ENCODE measurements around the gene ADPRM. TPM values are rescaled to one million over a fixed set of nuclear protein-coding genes. Genes with fewer than 3 reads are reported as not detected.
"Not testable (repeated sequence)": the region's sequence is repeated elsewhere in the genome, so short reads cannot be mapped to it uniquely, and the experiment has no call there.

ADPRM gene
- total and polyA plus RNA-seq, 7 experiments from 2014 or later: 16.4 to 120 (median 70.4) TPM

DNA sequence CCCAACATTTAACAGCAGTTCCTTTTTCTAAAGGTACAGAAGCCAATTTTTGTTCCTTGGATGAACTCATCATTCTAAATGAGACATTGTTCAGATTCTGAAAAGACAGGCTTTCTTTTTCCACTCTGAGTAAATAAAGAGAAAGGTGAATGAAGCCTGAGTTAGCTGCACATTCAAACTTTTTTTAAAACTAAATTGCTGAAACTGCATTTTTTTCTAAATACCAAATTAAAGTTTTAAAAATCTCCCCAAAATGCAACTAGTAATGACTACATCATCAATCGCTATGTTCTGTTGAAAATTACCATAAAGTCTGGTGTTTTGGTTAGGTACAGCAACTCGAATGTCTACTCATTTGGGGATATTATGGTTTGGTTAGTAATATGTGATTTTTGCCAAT, 9.9 kb upstream of the ADPRM start:
- Mint-ChIP-seq H3K4me3 (no peak overlapping the region), H3K27ac (no peak overlapping the region), H3K27me3 (no peaks in the 10 kb centered on the region), H3K4me1 (peaks cover 19 to 42% (median 35%) of the 10 kb centered on the region in 7 donors), H3K36me3 (peaks cover 16 to 70% (median 53%) of the 10 kb centered on the region in 5 donors), H3K9me3 (no peaks in the 10 kb centered on the region)
- CTCF ChIA-PET: no interaction called here
- ATAC-seq: no peak
- Histone ChIP-seq H3K36me3 (ENCODE audit: control insufficient read depth in 2 of 3, insufficient read depth in 3 of 3, low read length in 3 of 3) (peaks cover 0 to 55% (median 8%) of the 10 kb centered on the region in 3 experiments), H3K4me1 (ENCODE audit: control insufficient read depth in 2 of 2, insufficient read depth in 2 of 2, low read length in 2 of 2) (peaks cover 0 to 4% of the 10 kb centered on the region in 2 donors), H3K9me3 (ENCODE audit: control insufficient read depth in 2 of 3, low read length in 3 of 3) (no peaks in the 10 kb centered on the region), H3K27ac (ENCODE audit: low read depth, low read length) (no peak overlapping the region), H3K4me3 (ENCODE audit: low read length) (no peak overlapping the region), H3K27me3 (ENCODE audit: control insufficient read depth in 2 of 2, insufficient read depth in 2 of 2, low read length in 2 of 2) (no peaks in the 10 kb centered on the region)
- intact Hi-C loops (cut with micrococcal nuclease): no loop called here
- POLR2A ChIA-PET: interaction anchor here (1.2 to 2.7 kb wide), 2 partner anchors 9 to 12 kb away, joined by 3 to 10 read pairs; no protein-coding TSS in a partner anchor
- DNase-seq: no peak

DNA sequence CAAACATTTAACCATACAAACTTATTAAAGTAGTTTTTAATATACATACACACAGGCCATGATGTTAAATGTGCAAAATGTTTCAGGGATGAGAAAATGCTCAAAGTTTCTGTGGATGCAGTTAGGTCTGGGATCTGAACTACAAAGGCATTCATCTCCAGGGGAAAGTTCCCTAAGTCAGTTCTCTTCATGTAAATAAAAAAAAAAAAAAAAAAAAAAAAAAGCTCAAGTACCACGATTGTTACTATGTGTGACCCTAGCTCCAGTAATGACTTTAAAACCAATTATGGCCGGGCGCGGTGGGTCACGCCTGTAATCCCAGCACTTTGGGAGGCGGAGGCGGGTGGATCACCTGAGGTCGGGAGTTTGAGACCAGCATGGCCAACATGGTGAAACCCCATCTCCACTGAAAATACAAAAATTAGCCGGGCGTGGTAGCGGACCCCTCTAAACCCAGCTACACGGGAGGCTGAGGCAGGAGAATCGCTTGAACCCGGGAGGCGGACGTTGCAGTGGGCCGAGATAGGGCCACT, 1.5 kb upstream of the ADPRM start:
- peak overlapping the region; percentile 41 to 100 (median 92) for H3K4me3 Mint-ChIP-seq
- H3K9me3 ChIP-seq (ENCODE audit: control insufficient read depth in 2 of 3, low read length in 3 of 3); H3K27ac ChIP-seq (ENCODE audit: low read depth, low read length); DNase-seq; H3K27me3 ChIP-seq (ENCODE audit: control insufficient read depth in 2 of 2, insufficient read depth in 2 of 2, low read length in 2 of 2); ATAC-seq; H3K4me3 ChIP-seq (ENCODE audit: low read length); H3K9me3 Mint-ChIP-seq; H3K27me3 Mint-ChIP-seq: not testable (repeated sequence)
- peaks cover 31 to 72% (median 58%) of the 10 kb centered on the region in 7 donors for H3K4me1 Mint-ChIP-seq
- intact Hi-C loops (cut with micrococcal nuclease): loop anchor here (2.0 to 10.0 kb wide), 4 partner anchors 35 to 1299 kb away; partner anchors contain the start of genes CFAP52 (in 1 of the 2), STX8 (in 1 of the 2), TMEM220 (in 1 of the 2) and ZNF18 (in 1 of the 2)
- CTCF ChIA-PET: interaction anchor here (0.6 to 1.9 kb wide), 4 partner anchors 12 to 149 kb away, joined by 3 to 5 read pairs (median 4); no protein-coding TSS in a partner anchor
- peak overlapping the region in 3 of 9 donors; percentile 90 to 99 (median 96) for H3K27ac Mint-ChIP-seq
- peaks cover 0 to 40% (median 7%) of the 10 kb centered on the region in 3 experiments for H3K36me3 ChIP-seq (ENCODE audit: control insufficient read depth in 2 of 3, insufficient read depth in 3 of 3, low read length in 3 of 3)
- H3K4me1 ChIP-seq (ENCODE audit: control insufficient read depth in 2 of 2, insufficient read depth in 2 of 2, low read length in 2 of 2): peaks cover 17 to 32% of the 10 kb centered on the region in 2 donors
- POLR2A ChIA-PET: interaction anchor here (0.7 to 1.9 kb wide), 5 partner anchors 9 to 143 kb away, joined by 3 to 10 read pairs (median 3); no protein-coding TSS in a partner anchor
- H3K36me3 Mint-ChIP-seq: peaks cover 4 to 36% (median 29%) of the 10 kb centered on the region in 5 donors

DNA sequence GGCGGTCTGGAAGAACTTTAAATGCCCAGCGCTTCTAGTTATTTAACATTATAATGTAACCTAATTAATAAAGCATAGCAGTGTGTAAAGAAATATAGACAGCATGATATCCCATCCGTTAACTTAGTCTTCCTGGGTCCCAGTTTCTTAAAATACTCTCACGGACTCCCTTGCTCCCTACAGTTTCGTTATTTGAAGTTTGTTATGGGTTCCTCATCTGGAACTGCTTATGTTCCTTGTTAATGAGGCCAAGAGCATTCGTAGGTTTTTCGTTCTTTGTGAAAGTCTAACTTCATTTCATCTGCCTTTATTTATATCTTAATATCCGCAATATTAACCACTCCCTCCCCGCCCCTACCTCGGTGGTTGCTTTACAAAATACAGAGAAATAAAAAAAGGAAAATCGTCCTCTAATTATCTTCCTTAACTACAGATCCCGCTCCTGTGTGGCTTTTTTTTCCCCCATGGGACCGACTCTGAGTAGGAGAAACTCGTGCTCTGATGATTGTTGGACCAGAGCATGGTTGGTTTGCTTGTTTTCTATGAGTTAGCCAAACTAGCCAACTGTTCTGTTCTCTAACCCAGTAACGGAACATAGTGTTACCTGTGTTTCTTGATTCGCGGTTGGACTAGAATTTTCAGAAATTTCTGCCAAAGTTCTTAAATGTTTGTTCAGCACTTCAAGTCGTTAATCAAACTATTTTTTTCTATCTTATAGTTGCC, 863 bp downstream of the ADPRM start:
- Histone ChIP-seq H3K4me1 (ENCODE audit: control insufficient read depth in 2 of 2, insufficient read depth in 2 of 2, low read length in 2 of 2) (peaks cover 25 to 45% of the 10 kb centered on the region in 2 donors), H3K36me3 (ENCODE audit: control insufficient read depth in 2 of 3, insufficient read depth in 3 of 3, low read length in 3 of 3) (peaks cover 0 to 19% (median 0%) of the 10 kb centered on the region in 3 experiments), H3K27me3 (ENCODE audit: control insufficient read depth in 2 of 2, insufficient read depth in 2 of 2, low read length in 2 of 2) (no peaks in the 10 kb centered on the region), H3K27ac (ENCODE audit: low read depth, low read length) (peak overlapping the region; percentile 97), H3K4me3 (ENCODE audit: low read length) (peak overlapping the region; percentile 95), H3K9me3 (ENCODE audit: control insufficient read depth in 2 of 3, low read length in 3 of 3) (no peaks in the 10 kb centered on the region)
- peak overlapping the region; percentile 83 to 100 (median 95) for H3K4me3 Mint-ChIP-seq
- peaks cover 36 to 77% (median 63%) of the 10 kb centered on the region in 7 donors for H3K4me1 Mint-ChIP-seq
- ChIA-PET CTCF (no interaction called here), POLR2A (interaction anchor here (1.1 to 2.0 kb wide), 3 partner anchors 12 to 1299 kb away, joined by 3 to 11 read pairs (median 8); partner anchors contain the start of gene ZNF18)
- intact Hi-C loops (cut with micrococcal nuclease): loop anchor here (5.0 to 10.0 kb wide), 3 partner anchors 51 to 1297 kb away; partner anchors contain the start of genes CFAP52 (in 1 of the 2), STX8 (in 1 of the 2) and ZNF18 (in 1 of the 2)
- ATAC-seq (no peak), DNase-seq (no peak)
- peak overlapping the region; percentile 90 to 99 (median 96) for H3K27ac Mint-ChIP-seq
- H3K27me3 Mint-ChIP-seq: no peaks in the 10 kb centered on the region
- peaks cover 3 to 23% (median 16%) of the 10 kb centered on the region in 5 donors for H3K36me3 Mint-ChIP-seq
- no peaks in the 10 kb centered on the region for H3K9me3 Mint-ChIP-seq

DNA sequence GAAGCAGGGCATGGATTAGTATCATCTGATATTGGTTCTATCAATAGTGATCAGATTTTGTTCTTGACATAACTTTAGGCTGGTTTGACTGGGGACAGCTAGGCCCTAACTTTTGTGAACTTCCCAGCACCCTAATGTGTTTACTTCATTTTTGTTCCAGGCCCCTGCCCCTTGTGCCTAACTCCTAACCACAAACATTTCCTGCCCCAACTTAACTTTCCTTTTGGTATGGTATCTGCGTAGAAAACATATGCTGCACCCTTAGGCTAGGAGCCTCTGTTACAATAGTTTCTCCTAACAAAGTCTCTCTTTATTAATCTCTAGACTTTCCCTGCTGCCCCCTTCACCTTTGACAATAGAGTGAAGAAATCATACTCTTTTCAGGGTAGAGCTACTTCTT, 2.5 kb downstream of the ADPRM start:
- Histone ChIP-seq H3K4me3 (ENCODE audit: low read length) (peak overlapping the region; percentile 31), H3K27me3 (ENCODE audit: control insufficient read depth in 2 of 2, insufficient read depth in 2 of 2, low read length in 2 of 2) (no peaks in the 10 kb centered on the region), H3K4me1 (ENCODE audit: control insufficient read depth in 2 of 2, insufficient read depth in 2 of 2, low read length in 2 of 2) (peaks cover 29 to 59% of the 10 kb centered on the region in 2 donors), H3K27ac (ENCODE audit: low read depth, low read length) (peak overlapping the region; percentile 73), H3K9me3 (ENCODE audit: control insufficient read depth in 2 of 3, low read length in 3 of 3) (no peaks in the 10 kb centered on the region), H3K36me3 (ENCODE audit: control insufficient read depth in 2 of 3, insufficient read depth in 3 of 3, low read length in 3 of 3) (peaks cover 2 to 19% (median 2%) of the 10 kb centered on the region in 3 experiments)
- intact Hi-C loops (cut with micrococcal nuclease): loop anchor here (2.0 to 10.0 kb wide), 4 partner anchors 15 to 1295 kb away; partner anchors contain the start of genes CFAP52 (in 1 of the 2), STX8 (in 1 of the 2) and ZNF18 (in 1 of the 2)
- Mint-ChIP-seq H3K4me1 (peaks cover 41 to 80% (median 66%) of the 10 kb centered on the region in 7 donors), H3K27me3 (no peaks in the 10 kb centered on the region), H3K27ac (peak overlapping the region; percentile 81 to 99 (median 93)), H3K36me3 (peaks cover 4 to 16% (median 9%) of the 10 kb centered on the region in 5 donors), H3K9me3 (no peaks in the 10 kb centered on the region), H3K4me3 (peak overlapping the region; percentile 67 to 100 (median 80))
- ATAC-seq: peak; percentile 24
- ChIA-PET CTCF (interaction anchor here (0.6 to 1.3 kb wide), 4 partner anchors 18 to 145 kb away, joined by 4 to 7 read pairs (median 4); no protein-coding TSS in a partner anchor), POLR2A (interaction anchor here (0.7 to 2.1 kb wide), 12 partner anchors 8 to 1297 kb away, joined by 3 to 11 read pairs (median 3); partner anchors contain the start of genes TMEM220 and ZNF18)
- peak in 7 of 9 donors; percentile 62 to 79 (median 75) for DNase-seq

GRCh38 chr17:10702574-10702973, 5.2 kb downstream of the ADPRM start:
- Histone ChIP-seq H3K27ac (ENCODE audit: low read depth, low read length) (peak overlapping the region; percentile 63), H3K4me3 (ENCODE audit: low read length) (no peak overlapping the region), H3K9me3 (ENCODE audit: control insufficient read depth in 2 of 3, low read length in 3 of 3) (no peaks in the 10 kb centered on the region), H3K36me3 (ENCODE audit: control insufficient read depth in 2 of 3, insufficient read depth in 3 of 3, low read length in 3 of 3) (peaks cover 7 to 22% (median 13%) of the 10 kb centered on the region in 3 experiments), H3K4me1 (ENCODE audit: control insufficient read depth in 2 of 2, insufficient read depth in 2 of 2, low read length in 2 of 2) (peaks cover 29 to 64% of the 10 kb centered on the region in 2 donors), H3K27me3 (ENCODE audit: control insufficient read depth in 2 of 2, insufficient read depth in 2 of 2, low read length in 2 of 2) (no peaks in the 10 kb centered on the region)
- DNase-seq: no peak
- Mint-ChIP-seq H3K27me3 (no peaks in the 10 kb centered on the region), H3K9me3 (no peaks in the 10 kb centered on the region), H3K4me3 (peak overlapping the region; percentile 55 to 100 (median 73)), H3K27ac (peak overlapping the region; percentile 63 to 99 (median 91)), H3K36me3 (peaks cover 13 to 28% (median 22%) of the 10 kb centered on the region in 5 donors), H3K4me1 (peaks cover 35 to 84% (median 71%) of the 10 kb centered on the region in 7 donors)
- intact Hi-C loops (cut with micrococcal nuclease): no loop called here
- no peak for ATAC-seq
- ChIA-PET POLR2A (interaction anchor here (1.1 to 2.2 kb wide), 2 partner anchors 8 to 16 kb away, joined by 4 to 14 read pairs; no protein-coding TSS in a partner anchor), CTCF (no interaction called here)

DNA sequence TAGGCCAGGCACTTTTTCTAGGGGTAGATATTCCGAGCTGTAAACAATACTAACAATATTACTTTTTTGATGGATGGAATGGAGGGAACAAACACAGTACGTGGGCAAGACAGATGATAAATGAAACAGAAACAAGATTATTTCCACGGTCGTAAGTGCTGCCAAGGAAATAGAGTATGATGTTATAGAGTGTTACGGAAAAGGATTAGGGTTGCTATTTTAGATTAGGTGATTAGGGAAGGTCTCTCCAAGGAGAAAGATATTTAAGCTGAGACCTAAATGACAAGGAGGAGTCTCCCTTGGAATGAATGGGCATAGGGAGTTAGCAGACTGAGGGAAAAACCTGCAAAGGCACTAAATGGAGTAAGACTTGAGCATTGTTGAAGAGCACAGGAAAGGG, 8.3 kb downstream of the ADPRM start:
- ATAC-seq (no peak), DNase-seq (no peak)
- Histone ChIP-seq H3K4me1 (ENCODE audit: control insufficient read depth in 2 of 2, insufficient read depth in 2 of 2, low read length in 2 of 2) (peaks cover 13 to 49% of the 10 kb centered on the region in 2 donors), H3K27ac (ENCODE audit: low read depth, low read length) (peak overlapping the region; percentile 38), H3K4me3 (ENCODE audit: low read length) (no peak overlapping the region), H3K9me3 (ENCODE audit: control insufficient read depth in 2 of 3, low read length in 3 of 3) (no peaks in the 10 kb centered on the region), H3K36me3 (ENCODE audit: control insufficient read depth in 2 of 3, insufficient read depth in 3 of 3, low read length in 3 of 3) (peaks cover 7 to 48% (median 18%) of the 10 kb centered on the region in 3 experiments), H3K27me3 (ENCODE audit: control insufficient read depth in 2 of 2, insufficient read depth in 2 of 2, low read length in 2 of 2) (no peaks in the 10 kb centered on the region)
- intact Hi-C loops (cut with micrococcal nuclease): no loop called here
- H3K27ac Mint-ChIP-seq: peak overlapping the region in 8 of 9 donors; percentile 80 to 99 (median 92)
- CTCF ChIA-PET: interaction anchor here (1.4 kb wide), 1 partner anchor 31 kb away, joined by 3 read pairs; no protein-coding TSS in a partner anchor
- H3K27me3 Mint-ChIP-seq: no peaks in the 10 kb centered on the region
- peaks cover 20 to 39% (median 29%) of the 10 kb centered on the region in 5 donors for H3K36me3 Mint-ChIP-seq
- H3K9me3 Mint-ChIP-seq: no peaks in the 10 kb centered on the region
- H3K4me1 Mint-ChIP-seq: peaks cover 32 to 87% (median 69%) of the 10 kb centered on the region in 7 donors
- POLR2A ChIA-PET: interaction anchor here (1.0 kb wide), 1 partner anchor 25 kb away, joined by 4 read pairs; no protein-coding TSS in a partner anchor
- peak overlapping the region in 9 of 10 donors; percentile 2 to 83 (median 29) for H3K4me3 Mint-ChIP-seq

All from naive thymus-derived CD4-positive, alpha-beta T cell (primary cell).